H1 (cell line): ENCODE measurements around the gene SEMA3B. TPM values are rescaled to one million over a fixed set of nuclear protein-coding genes. Genes with fewer than 3 reads are reported as not detected.

Source experiments
- CTCF ChIA-PET: fragments of 300-600 bp; sonication (Branson Sonifier 250); formaldehyde crosslinking; loops from one replicate; lab custom pipeline; 2021; ENCODE audit not compliant: partially characterized antibody; lab: Charles Lee
- POLR2A ChIA-PET: fragments of 300-600 bp; sonication (Branson Sonifier 250); formaldehyde crosslinking; loops from one replicate; lab custom pipeline; 2021; ENCODE audit warnings: inconsistent platforms; ENCODE audit not compliant: partially characterized antibody; lab: Charles Lee
- DNase-seq, 2 experiments: peaks; one replicate each; pipeline versions ENCODE4 v3.0.0 to v3.0.0-alpha.2; 2010 to 2022; ENCODE audit warnings: low spot score in 2 of 2, low read depth in 1 of 2, mixed read lengths in 1 of 2
- FAIRE-seq: peaks from 2 replicates; lab custom pipeline; 2011; peaks lifted over from hg19 to GRCh38; lab: Jason Lieb, UNC
- H2AFZ ChIP-seq: 2 replicates; pipeline ENCODE4 v1.8.1; 2012; ENCODE audit warnings: low read length, inconsistent platforms
- H2AK5ac ChIP-seq: 2 replicates; pipeline ENCODE4 v1.6.1; 2013; ENCODE audit warnings: low read depth, low read length
- H2BK120ac ChIP-seq: replicated peaks from 2 replicates; pipeline ENCODE3; 2013; ENCODE audit warnings: low read depth, low read length, inconsistent platforms
- H2BK12ac ChIP-seq: 2 replicates; pipeline ENCODE4 v1.6.1; 2013; ENCODE audit warnings: low read depth, low read length
- H2BK15ac ChIP-seq: 2 replicates; pipeline ENCODE4 v1.6.1; 2013; ENCODE audit warnings: low read length
- H2BK20ac ChIP-seq: 2 replicates; pipeline ENCODE4 v1.6.1; 2013; ENCODE audit warnings: low read length
- H2BK5ac ChIP-seq: 2 replicates; pipeline ENCODE4 v1.6.1; 2013; ENCODE audit warnings: low read depth, low read length
- H3K14ac ChIP-seq: 2 replicates; pipeline ENCODE4 v1.6.1; 2013; ENCODE audit warnings: inconsistent platforms; ENCODE audit not compliant: insufficient read length
- H3K18ac ChIP-seq: 2 replicates; pipeline ENCODE4 v1.6.1; 2013; ENCODE audit warnings: low read length; ENCODE audit errors: extremely low read depth
- H3K23ac ChIP-seq: 2 replicates; pipeline ENCODE4 v1.6.1; 2013; ENCODE audit warnings: inconsistent platforms; ENCODE audit not compliant: insufficient read length
- H3K23me2 ChIP-seq: 2 replicates; pipeline ENCODE4 v1.6.1; 2013; ENCODE audit warnings: low read depth, low read length
- H3K27ac ChIP-seq: 2 replicates; pipeline ENCODE4 v1.6.1; 2011; ENCODE audit warnings: low read depth, low read length, inconsistent platforms
- H3K27me3 ChIP-seq, 4 experiments: replicated peaks in 1 of 4; 1 replicate in 1 of 4; 2 replicates in 3 of 4; pipeline versions ENCODE4 v1.6.1 to v1.8.1; 2011 to 2013; ENCODE audit warnings: low read length in 3 of 4, mild to moderate bottlenecking in 3 of 4, inconsistent platforms in 2 of 4, mixed read lengths in 2 of 4, moderate library complexity in 1 of 4; ENCODE audit not compliant: control insufficient read depth in 3 of 4, insufficient read depth in 3 of 4; ENCODE audit errors: extremely low read depth in 1 of 4
- H3K36me3 ChIP-seq, 4 experiments: 2 replicates each; pipeline versions ENCODE4 v1.6.1 to v1.8.1; 2011 to 2013; ENCODE audit warnings: mild to moderate bottlenecking in 4 of 4, low read length in 3 of 4, moderate library complexity in 2 of 4, control low read depth in 1 of 4, inconsistent platforms in 1 of 4; ENCODE audit not compliant: insufficient read depth in 4 of 4, control insufficient read depth in 2 of 4
- H3K4ac ChIP-seq: replicated peaks from 2 replicates; pipeline ENCODE3; 2013; ENCODE audit warnings: low read length, low read depth, mixed read lengths, inconsistent platforms; ENCODE audit not compliant: insufficient read length
- H3K4me1 ChIP-seq, 4 experiments: replicated peaks in 1 of 4; 1 replicate in 1 of 4; 2 replicates in 3 of 4; pipeline versions ENCODE4 v1.6.1 to v1.8.1; 2011 to 2013; ENCODE audit warnings: low read length in 3 of 4, inconsistent platforms in 2 of 4, mixed read lengths in 1 of 4; ENCODE audit not compliant: insufficient read depth in 4 of 4, control insufficient read depth in 3 of 4
- H3K4me2 ChIP-seq, 2 experiments: 2 replicates each; pipeline versions ENCODE4 v1.6.1 to v1.8.1; 2011 to 2013; ENCODE audit warnings: low read depth in 2 of 2, low read length in 2 of 2, control low read depth in 1 of 2, inconsistent platforms in 1 of 2, mild to moderate bottlenecking in 1 of 2; ENCODE audit not compliant: insufficient read depth in 1 of 2
- H3K4me3 ChIP-seq, 4 experiments: fragments of 200-600, 300-600 bp in 1 of 4; sonication (generic), shearing (Covaris generic), sonication (Bioruptor Twin) in 1 of 4; 2 replicates each; pipeline versions ENCODE4 v1.5.1 to v1.8.1; 2011 to 2016; ENCODE audit warnings: low read length in 4 of 4, low read depth in 3 of 4, control low read depth in 2 of 4, inconsistent platforms in 2 of 4, mild to moderate bottlenecking in 2 of 4, mixed read lengths in 1 of 4, moderate library complexity in 1 of 4; ENCODE audit not compliant: insufficient read depth in 2 of 4; ENCODE audit errors: extremely low read depth in 1 of 4
- H3K56ac ChIP-seq: replicated peaks from 2 replicates; pipeline ENCODE3; 2013; ENCODE audit warnings: low read depth, mild to moderate bottlenecking, mixed read lengths, low read length, inconsistent platforms; ENCODE audit not compliant: insufficient read length
- H3K79me1 ChIP-seq: 2 replicates; pipeline ENCODE4 v1.6.1; 2013; ENCODE audit warnings: low read depth, low read length, control low read depth
- H3K79me2 ChIP-seq, 2 experiments: 2 replicates each; pipeline versions ENCODE4 v1.6.1 to v1.8.1; 2012 to 2013; ENCODE audit warnings: low read length in 2 of 2, mild to moderate bottlenecking in 2 of 2, inconsistent platforms in 1 of 2; ENCODE audit not compliant: insufficient read depth in 2 of 2, control insufficient read depth in 1 of 2
- H3K9ac ChIP-seq, 4 experiments: replicated peaks in 1 of 4; 1 replicate in 1 of 4; 2 replicates in 3 of 4; pipeline versions ENCODE4 v1.6.1 to v1.8.1; 2011 to 2013; ENCODE audit warnings: low read depth in 3 of 4, low read length in 3 of 4, control low read depth in 2 of 4, mild to moderate bottlenecking in 2 of 4, moderate library complexity in 2 of 4, inconsistent platforms in 1 of 4; ENCODE audit errors: extremely low read depth in 1 of 4
- H3K9me3 ChIP-seq, 2 experiments: 2 replicates each; pipeline versions ENCODE4 v1.6.1 to v1.8.1; 2012 to 2013; ENCODE audit warnings: mild to moderate bottlenecking in 2 of 2, moderate library complexity in 2 of 2, control low read depth in 1 of 2, inconsistent platforms in 1 of 2, low read depth in 1 of 2, low read length in 1 of 2, mixed read lengths in 1 of 2; ENCODE audit not compliant: insufficient read depth in 2 of 2
- H4K20me1 ChIP-seq, 2 experiments: replicated peaks in 1 of 2; 2 replicates each; pipeline versions ENCODE3 to v1.8.1; 2011 to 2013; ENCODE audit warnings: inconsistent platforms in 2 of 2, low read length in 2 of 2, mild to moderate bottlenecking in 1 of 2; ENCODE audit not compliant: insufficient read depth in 2 of 2, control insufficient read depth in 1 of 2
- H4K5ac ChIP-seq: 2 replicates; pipeline ENCODE4 v1.6.1; 2013; ENCODE audit warnings: low read length, low read depth, mixed read lengths, inconsistent platforms; ENCODE audit not compliant: insufficient read length
- H4K8ac ChIP-seq: 2 replicates; pipeline ENCODE4 v1.8.0; 2013; ENCODE audit warnings: mild to moderate bottlenecking, moderate library complexity, low read length, inconsistent platforms; ENCODE audit not compliant: insufficient read depth; ENCODE audit errors: extremely low read depth
- H4K91ac ChIP-seq: replicated peaks from 2 replicates; pipeline ENCODE3; 2013; ENCODE audit warnings: low read length, mixed read lengths, inconsistent platforms; ENCODE audit not compliant: insufficient read length
- ATF2 ChIP-seq: IDR thresholded peaks from 2 replicates; pipeline ENCODE4 v1.6.1; 2012; ENCODE audit warnings: low read length, inconsistent platforms
- ATF3 ChIP-seq: IDR thresholded peaks from 2 replicates; pipeline ENCODE4 v1.6.1; 2011; ENCODE audit warnings: low read depth, mild to moderate bottlenecking, low read length; ENCODE audit not compliant: insufficient read depth
- CHD1 ChIP-seq: IDR thresholded peaks from 2 replicates; pipeline ENCODE4 v1.6.1; 2012; ENCODE audit warnings: low read depth, low read length, improper control_type of control experiment
- HDAC6 ChIP-seq: IDR thresholded peaks from one replicate; pipeline ENCODE4 v1.7.1; 2012; ENCODE audit warnings: low read depth, mild to moderate bottlenecking, inconsistent platforms, low read length, moderate library complexity
- MAFK ChIP-seq: IDR thresholded peaks from 2 replicates; pipeline ENCODE4 v1.6.1; 2012; ENCODE audit warnings: low read depth, mild to moderate bottlenecking, improper control_type of control experiment, low read length
- NRF1 ChIP-seq: IDR thresholded peaks from 2 replicates; pipeline ENCODE4 v1.6.1; 2011; ENCODE audit warnings: mild to moderate bottlenecking, low read depth, low read length, improper control_type of control experiment
- POLR2A ChIP-seq, 2 experiments: IDR thresholded peaks; 1 replicate in 1 of 2; 2 replicates in 1 of 2; pipeline ENCODE4 v1.6.1; 2011; ENCODE audit warnings: low read depth in 2 of 2, low read length in 2 of 2, mild to moderate bottlenecking in 2 of 2; ENCODE audit errors: control extremely low read depth in 1 of 2
- POLR2AphosphoS5 ChIP-seq: IDR thresholded peaks from 2 replicates; pipeline ENCODE4 v1.6.1; 2011; ENCODE audit warnings: low read depth, low read length
- RAD21 ChIP-seq, 2 experiments: IDR thresholded peaks in 1 of 2; conservative IDR thresholded peaks in 1 of 2; 2 replicates each; pipeline ENCODE4 v1.6.1; 2011; ENCODE audit warnings: low read depth in 2 of 2, low read length in 2 of 2, improper control_type of control experiment in 1 of 2, inconsistent platforms in 1 of 2, mild to moderate bottlenecking in 1 of 2, moderate library complexity in 1 of 2
- RXRA ChIP-seq: IDR thresholded peaks from 2 replicates; pipeline ENCODE4 v1.6.1; 2011; ENCODE audit warnings: low read depth, mild to moderate bottlenecking, low read length, moderate library complexity; ENCODE audit not compliant: insufficient read depth
- SIRT6 ChIP-seq: IDR thresholded peaks from one replicate; pipeline ENCODE4 v1.7.1; 2012; ENCODE audit warnings: low read length, inconsistent platforms
- SP4 ChIP-seq: IDR thresholded peaks from 2 replicates; pipeline ENCODE4 v1.6.1; 2012; ENCODE audit warnings: low read length, inconsistent platforms
- WGBS, 2 experiments: shearing (Covaris generic) in 1 of 2; methylation state at CpG; one replicate each; pipeline versions ENCODE4 v1.1.6 to v1.1.7; 2013 to 2015; ENCODE audit warnings: low lambda C conversion rate in 2 of 2, mixed read lengths in 2 of 2, inconsistent platforms in 1 of 2, low coverage in 1 of 2, missing lambda C conversion rate in 1 of 2; ENCODE audit not compliant: insufficient replicate concordance in 2 of 2, insufficient coverage in 1 of 2, insufficient read length in 1 of 2; ENCODE audit errors: extremely low coverage in 1 of 2, missing lambda C conversion rate in 1 of 2; 5-methylcytosine and 5-hydroxymethylcytosine counted together
- polyA plus RNA-seq, 7 experiments: library from polyadenylated mRNA; depleted of rRNA in 3 of 7; stranded (reverse) in 5 of 7; unstranded in 2 of 7; fragments of >200 nt in 5 of 7; fragments of 200-250 nt in 2 of 7; gene quantifications; 1 replicate in 5 of 7; 2 replicates in 1 of 7; 4 replicates in 1 of 7; pipeline versions ENCODE4 v1.2.1 to v1.2.3, GENCODE V29; 2011 to 2013; ENCODE audit warnings: missing spikeins in 2 of 7, mixed read lengths in 2 of 7
- total RNA-seq: library from RNA; stranded (reverse); fragmentation: NEBNext Ultra II Directional; extraction: Animal tissue kit (Norgen Biotek cat#: 25700); gene quantifications from 2 replicates; pipeline ENCODE4 v1.2.1, GENCODE V29; 2021

The SEMA3B gene
- total and polyA plus RNA-seq, 2 of the 8 experiments (the other 6 are each of a cell fraction or from before 2014, with no cell fraction given), result 3.0 to 4.7 TPM

GRCh38 chr3:50287262-50287661 lies 18.3 kb downstream of the SEMA3B start:
- H2AFZ ChIP-seq, result no peak overlapping the region
- H3K36me3 ChIP-seq, result peaks cover 16 to 29% (median 22%) of the 10 kb centered on the region in 4 experiments
- no peaks in the 10 kb centered on the region for H3K9me3 ChIP-seq
- DNase-seq (no peak), FAIRE-seq (no peak)
- no peak overlapping the region for H3K4me3 ChIP-seq
- no peak overlapping the region for H3K18ac ChIP-seq
- no peak overlapping the region for H2BK5ac ChIP-seq
- no peak overlapping the region for H3K4me2 ChIP-seq
- 75% methylated on average over 1 of the region's 1 CpG; no CpG with 5 or more reads in 1 of the 2 experiments for WGBS, 2 experiments
- H3K23ac ChIP-seq, result no peak overlapping the region
- no peak overlapping the region for H2BK20ac ChIP-seq
- H2BK12ac ChIP-seq, result no peak overlapping the region
- POLR2A ChIA-PET, result interaction anchor here (0.7 to 6.8 kb wide), 4 partner anchors 8 to 46 kb away, joined by 3 to 122 read pairs (median 3); partner anchors contain the start of gene LSMEM2
- H3K27me3 ChIP-seq, result no peaks in the 10 kb centered on the region; a peak in 1 of 7 replicates
- peaks cover 0 to 4% (median 2%) of the 10 kb centered on the region in 4 experiments; a peak in 4 of 7 replicates for H3K4me1 ChIP-seq
- peaks cover 0 to 13% of the 10 kb centered on the region in 2 experiments for H4K20me1 ChIP-seq
- H4K91ac ChIP-seq, result no peak overlapping the region
- no peak overlapping the region for H4K5ac ChIP-seq
- H3K23me2 ChIP-seq, result peaks cover 7% of the 10 kb centered on the region
- H3K14ac ChIP-seq, result no peak overlapping the region
- no peak overlapping the region for H2BK120ac ChIP-seq
- H3K9ac ChIP-seq, result no peak overlapping the region
- no peak overlapping the region for H2AK5ac ChIP-seq
- CTCF ChIA-PET, result interaction anchor here (0.8 to 2.0 kb wide), 5 partner anchors 8 to 95 kb away, joined by 3 to 7 read pairs (median 5); no protein-coding TSS in a partner anchor
- peaks cover 8% of the 10 kb centered on the region; the same call in 1 of the 2 replicates for H3K79me1 ChIP-seq
- H3K4ac ChIP-seq, result no peak overlapping the region
- no peak overlapping the region for H4K8ac ChIP-seq
- H3K56ac ChIP-seq, result no peak overlapping the region
- no peak overlapping the region for H3K27ac ChIP-seq
- H2BK15ac ChIP-seq, result no peak overlapping the region
- H3K79me2 ChIP-seq, result peaks cover 0 to 15% of the 10 kb centered on the region in 2 experiments; a peak in 3 of 4 replicates
- TF ChIP-seq POLR2AphosphoS5 (no peak), RAD21 (IDR thresholded peaks at IDR 0.05 in 1 of 2, conservative IDR thresholded peaks at IDR 0.05 in 1 of 2; ENCODE audit: low read depth in 2 of 2, low read length in 2 of 2) (no peak), SIRT6 (no peak), SP4 (no peak), ATF2 (no peak), ATF3 (no peak), NRF1 (no peak), HDAC6 (no peak), CHD1 (no peak), RXRA (no peak), MAFK (no peak), POLR2A (IDR thresholded peaks at IDR 0.05; ENCODE audit: control extremely low read depth in 1 of 2, low read depth in 2 of 2, low read length in 2 of 2) (no peak)
